ENCODE results near the gene EME2. TPM values are rescaled to one million over a fixed set of nuclear protein-coding genes. Genes with fewer than 3 reads are reported as not detected.

EME2 gene
- polyA plus RNA-seq, 4 donors = 5.4 to 16.4 (median 10.5) TPM

GRCh38 chr16:1744338-1744840 lies 28.2 kb upstream of the EME2 start:
- DNase-seq (ENCODE audit: low read depth in 4 of 4, low spot score in 2 of 4) = no peak

GRCh38 chr16:1745181-1745899 lies 27.3 kb upstream of the EME2 start:
- DNase-seq (ENCODE audit: low read depth in 4 of 4, low spot score in 2 of 4) = no peak

GRCh38 chr16:1745900-1746692 lies 26.5 kb upstream of the EME2 start:
- DNase-seq (ENCODE audit: low read depth in 4 of 4, low spot score in 2 of 4) = no peak

GRCh38 chr16:1746693-1747195 lies 25.9 kb upstream of the EME2 start:
- DNase-seq (ENCODE audit: low read depth in 4 of 4, low spot score in 2 of 4) = no peak

- no peak for DNase-seq (ENCODE audit: low read depth in 4 of 4, low spot score in 2 of 4)
Observed at GRCh38 chr16:1747934-1748333, 24.7 kb upstream of the EME2 start.

GRCh38 chr16:1749152-1750117 lies 23.2 kb upstream of the EME2 start:
- DNase-seq (ENCODE audit: low read depth in 4 of 4, low spot score in 2 of 4) = no peak

GRCh38 chr16:1751946-1752345 lies 20.7 kb upstream of the EME2 start:
- no peak for DNase-seq (ENCODE audit: low read depth in 4 of 4, low spot score in 2 of 4)

- no peak for DNase-seq (ENCODE audit: low read depth in 4 of 4, low spot score in 2 of 4)
Observed at GRCh38 chr16:1752853-1753252, 19.8 kb upstream of the EME2 start.

GRCh38 chr16:1754204-1754603 lies 18.4 kb upstream of the EME2 start:
- no peak for DNase-seq (ENCODE audit: low read depth in 4 of 4, low spot score in 2 of 4)

GRCh38 chr16:1757714-1758461 lies 14.7 kb upstream of the EME2 start:
- DNase-seq (ENCODE audit: low read depth in 4 of 4, low spot score in 2 of 4) = no peak

GRCh38 chr16:1758923-1759322 lies 13.7 kb upstream of the EME2 start:
- DNase-seq (ENCODE audit: low read depth in 4 of 4, low spot score in 2 of 4) = no peak

- no peak for DNase-seq (ENCODE audit: low read depth in 4 of 4, low spot score in 2 of 4)
Observed at GRCh38 chr16:1759511-1759910, 13.1 kb upstream of the EME2 start.

- DNase-seq (ENCODE audit: low read depth in 4 of 4, low spot score in 2 of 4) = no peak
Observed at GRCh38 chr16:1760911-1761310, 11.7 kb upstream of the EME2 start.

- no peak for DNase-seq (ENCODE audit: low read depth in 4 of 4, low spot score in 2 of 4)
Observed at GRCh38 chr16:1761751-1762150, 10.9 kb upstream of the EME2 start.

GRCh38 chr16:1762196-1762878 lies 10.3 kb upstream of the EME2 start:
- no peak for DNase-seq (ENCODE audit: low read depth in 4 of 4, low spot score in 2 of 4)

- DNase-seq (ENCODE audit: low read depth in 4 of 4, low spot score in 2 of 4) = no peak
Observed at GRCh38 chr16:1762879-1763520, 9.6 kb upstream of the EME2 start.

- DNase-seq (ENCODE audit: low read depth in 4 of 4, low spot score in 2 of 4) = no peak
Observed at GRCh38 chr16:1763521-1764511, 8.8 kb upstream of the EME2 start.

- DNase-seq (ENCODE audit: low read depth in 4 of 4, low spot score in 2 of 4) = no peak
Observed at GRCh38 chr16:1764971-1765370, 7.6 kb upstream of the EME2 start.

All from left renal cortex interstitium (tissue), 4 donors.